LNCAP (cell line): ENCODE results near the gene TLK2.

Experiments used
- TF ChIP-seq, protein P1 (sequence below): fragments of 450-650 bp; IDR thresholded peaks from 2 replicates; pipeline ENCODE4 v1.5.1; 2017; ENCODE audit warnings: mild to moderate bottlenecking

TLK2 gene

DNA sequence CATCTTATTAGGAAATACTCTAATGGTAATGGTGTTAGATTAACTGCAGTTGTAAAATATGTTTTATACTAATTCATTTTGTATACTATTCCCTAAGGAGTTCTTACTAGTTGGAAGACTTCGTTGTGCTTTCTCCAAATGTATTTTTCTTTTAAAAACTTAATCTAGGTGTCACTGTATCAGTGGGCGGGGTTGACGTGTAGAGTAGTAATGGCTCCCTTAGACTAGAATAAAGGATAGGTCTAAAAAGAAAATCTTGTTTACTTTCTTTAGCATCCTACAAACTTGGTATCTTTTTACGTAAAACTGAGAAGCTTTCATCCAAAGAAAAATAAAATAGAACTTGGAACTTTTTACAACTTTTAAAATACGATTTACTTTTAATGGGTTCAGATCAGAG, 93.9 kb downstream of the TLK2 start:
- TF ChIP-seq, protein P1, sequence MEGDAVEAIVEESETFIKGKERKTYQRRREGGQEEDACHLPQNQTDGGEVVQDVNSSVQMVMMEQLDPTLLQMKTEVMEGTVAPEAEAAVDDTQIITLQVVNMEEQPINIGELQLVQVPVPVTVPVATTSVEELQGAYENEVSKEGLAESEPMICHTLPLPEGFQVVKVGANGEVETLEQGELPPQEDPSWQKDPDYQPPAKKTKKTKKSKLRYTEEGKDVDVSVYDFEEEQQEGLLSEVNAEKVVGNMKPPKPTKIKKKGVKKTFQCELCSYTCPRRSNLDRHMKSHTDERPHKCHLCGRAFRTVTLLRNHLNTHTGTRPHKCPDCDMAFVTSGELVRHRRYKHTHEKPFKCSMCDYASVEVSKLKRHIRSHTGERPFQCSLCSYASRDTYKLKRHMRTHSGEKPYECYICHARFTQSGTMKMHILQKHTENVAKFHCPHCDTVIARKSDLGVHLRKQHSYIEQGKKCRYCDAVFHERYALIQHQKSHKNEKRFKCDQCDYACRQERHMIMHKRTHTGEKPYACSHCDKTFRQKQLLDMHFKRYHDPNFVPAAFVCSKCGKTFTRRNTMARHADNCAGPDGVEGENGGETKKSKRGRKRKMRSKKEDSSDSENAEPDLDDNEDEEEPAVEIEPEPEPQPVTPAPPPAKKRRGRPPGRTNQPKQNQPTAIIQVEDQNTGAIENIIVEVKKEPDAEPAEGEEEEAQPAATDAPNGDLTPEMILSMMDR = no peak

DNA sequence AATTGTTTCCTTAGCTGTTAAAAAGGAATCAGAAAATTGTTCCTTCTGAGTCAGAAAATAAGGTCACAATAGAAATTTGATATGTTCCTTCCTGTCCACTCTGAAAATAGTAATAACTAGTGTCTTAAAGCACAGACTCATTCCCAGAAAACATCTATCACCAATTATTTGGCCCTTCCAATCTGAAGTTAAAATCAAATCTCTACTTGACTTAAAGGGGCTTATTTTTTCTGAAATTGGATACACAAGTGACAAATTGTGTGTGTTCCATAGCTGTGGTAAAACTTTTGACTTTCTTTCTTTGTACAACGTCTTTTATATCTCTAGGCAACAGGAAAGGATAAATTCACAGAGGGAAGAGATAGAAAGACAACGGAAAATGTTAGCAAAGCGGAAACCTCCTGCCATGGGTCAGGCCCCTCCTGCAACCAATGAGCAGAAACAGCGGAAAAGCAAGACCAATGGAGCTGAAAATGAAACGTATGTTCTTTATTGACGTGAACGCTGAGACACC, 94.3 kb downstream of the TLK2 start:
- TF ChIP-seq, protein P1 = no peak

DNA sequence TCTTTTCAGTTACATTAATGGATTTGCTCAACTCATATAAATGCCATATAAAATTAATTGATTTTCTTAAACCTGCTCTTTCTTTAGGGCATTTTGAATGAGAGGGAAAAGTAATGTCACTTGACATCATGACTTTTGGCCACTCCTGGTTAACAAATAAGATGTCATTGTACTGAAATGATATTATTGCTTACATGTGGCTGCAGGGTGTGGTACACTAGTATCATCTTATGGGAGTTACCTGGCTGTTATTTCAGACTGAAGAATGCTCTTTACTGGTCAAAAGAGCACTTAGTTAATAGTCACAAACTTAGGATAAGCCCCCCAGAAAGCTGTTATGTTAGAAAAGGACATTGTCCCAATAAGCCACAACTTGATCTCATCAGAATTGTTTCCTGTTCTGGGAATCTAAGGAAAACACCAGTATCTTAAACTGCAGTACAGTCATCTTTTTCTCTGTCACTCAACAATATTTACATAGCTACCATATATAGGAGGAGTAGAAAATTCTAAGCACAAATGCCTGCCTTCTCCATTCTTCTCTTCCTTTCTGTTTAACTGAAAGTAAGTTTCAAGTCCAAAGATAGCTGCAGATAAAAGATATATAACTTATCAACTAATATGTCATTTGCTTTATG, 95.0 kb downstream of the TLK2 start:
- TF ChIP-seq, protein P1 = no peak

DNA sequence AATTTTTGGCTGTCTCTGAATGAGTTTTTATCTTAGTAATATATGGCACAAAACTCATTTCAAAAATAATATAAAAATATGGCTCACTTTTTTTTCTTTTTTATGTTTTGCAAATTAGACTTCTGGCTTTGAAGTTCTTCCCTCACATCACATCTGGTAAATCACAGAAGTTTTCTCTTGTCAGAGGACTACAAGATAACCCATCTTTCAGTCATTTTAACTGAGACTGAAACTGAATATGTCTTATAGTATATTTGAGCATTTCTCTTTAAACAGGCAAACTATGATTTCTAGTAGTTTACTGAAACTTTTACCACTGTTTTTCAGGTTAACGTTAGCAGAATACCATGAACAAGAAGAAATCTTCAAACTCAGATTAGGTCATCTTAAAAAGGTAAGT, 97.8 kb downstream of the TLK2 start:
- TF ChIP-seq, protein P1 = no peak

DNA sequence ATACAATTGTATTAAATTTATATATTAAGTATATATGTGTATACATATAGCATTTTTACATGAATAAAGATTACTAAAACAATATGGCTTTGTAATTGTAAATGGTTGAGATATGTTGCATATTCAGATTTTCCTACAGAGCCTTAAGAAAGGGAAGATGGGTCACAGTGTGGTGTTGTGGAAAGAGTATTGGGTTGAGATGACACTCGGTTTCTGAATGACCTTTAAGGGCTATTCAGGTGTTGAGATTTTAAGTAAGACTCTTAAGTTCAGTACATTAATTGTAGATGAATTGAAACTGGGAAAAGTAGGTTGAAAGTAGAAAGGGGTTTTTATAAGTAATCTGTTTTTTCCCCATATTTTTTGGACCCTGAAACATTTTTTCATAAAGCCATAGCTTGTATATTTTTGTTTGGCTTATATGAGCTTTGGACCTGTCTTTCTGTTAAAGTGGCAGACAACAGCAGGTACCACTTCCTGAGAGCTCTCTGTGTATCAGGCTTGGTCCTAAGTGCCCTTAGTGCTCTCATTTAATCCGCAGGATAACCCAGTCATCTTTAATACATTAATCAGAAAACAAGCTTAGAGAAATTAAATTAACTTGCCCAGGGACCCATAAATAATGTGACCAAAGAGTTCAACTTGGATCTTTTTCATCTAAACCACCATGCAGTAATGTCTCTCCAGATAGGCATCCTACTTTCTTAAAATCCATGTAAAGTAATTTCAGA, 100.3 kb downstream of the TLK2 start:
- TF ChIP-seq, protein P1 = no peak

DNA sequence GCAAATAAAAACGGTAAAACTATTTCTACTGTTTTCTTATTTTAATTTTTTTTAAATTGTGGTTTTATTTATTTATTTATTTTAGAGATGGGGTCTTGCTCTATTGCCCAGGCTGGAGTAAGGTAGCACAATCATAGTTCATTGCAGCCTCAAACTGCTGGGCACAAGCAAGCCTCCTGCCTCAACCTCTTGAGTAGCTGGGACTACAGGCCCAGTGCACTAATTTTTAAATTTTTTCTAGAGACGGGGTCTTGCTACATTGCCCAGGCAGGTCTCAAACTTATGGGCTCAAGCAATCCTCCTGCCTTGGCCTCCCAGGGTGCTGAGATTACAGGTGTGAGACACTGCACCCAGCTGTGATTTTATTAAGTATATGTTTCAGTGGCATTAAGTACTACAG, 102.3 kb downstream of the TLK2 start:
- TF ChIP-seq, protein P1 = no peak

DNA sequence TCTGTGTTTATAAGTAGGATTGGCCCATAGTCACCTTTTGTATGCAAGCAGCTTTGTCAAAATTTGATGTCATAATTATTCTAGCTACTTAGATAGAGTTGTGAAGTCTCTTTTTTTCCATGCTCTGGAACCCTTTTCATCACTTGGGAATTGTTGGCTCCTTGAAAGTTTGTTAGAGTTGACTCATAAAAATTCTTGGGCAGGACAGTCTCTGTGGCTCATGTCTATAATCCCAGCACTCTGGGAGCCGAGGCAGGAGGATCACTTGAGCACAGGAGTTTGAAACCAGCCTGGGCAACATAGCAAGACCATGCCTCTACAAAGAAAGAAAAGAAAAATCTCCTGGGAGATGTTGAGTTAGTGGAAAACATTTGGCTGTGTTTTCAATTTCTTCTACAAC, 103.1 kb downstream of the TLK2 start:
- TF ChIP-seq, protein P1 = no peak
